Stimulated activated effector memory CD8-positive, alpha-beta T cell treated with anti-CD3 and anti-CD28 coated beads, Interleukin-12 subunit alpha, Interleukin-12 subunit beta, amount 100 ng/mL, for 72 hours (primary cell): ENCODE measurements around the gene C5orf15.
"Not testable (repeated sequence)": the region's sequence is repeated elsewhere in the genome, so short reads cannot be mapped to it uniquely, and the experiment has no call there.

Experiments used
- ATAC-seq: fragments of 150-1000 bp; cut with Tn5 transposase; 2 replicates; pipeline ENCODE4 v1.10.0; 2021
- DNase-seq, 2 donors: peaks; one replicate each; pipeline ENCODE4 v3.0.0; 2021 to 2022; ENCODE audit warnings: low spot score in 2 of 2
- H3K27ac Mint-ChIP-seq: one replicate; pipeline ENCODE4 v1.8.0; 2022; ENCODE audit warnings: mild to moderate bottlenecking, mixed read lengths
- H3K36me3 Mint-ChIP-seq: one replicate; pipeline ENCODE4 v1.8.0; 2022; ENCODE audit warnings: mild to moderate bottlenecking, mixed read lengths
- H3K4me1 Mint-ChIP-seq: one replicate; pipeline ENCODE4 v1.8.0; 2022; ENCODE audit warnings: mixed read lengths
- H3K4me3 Mint-ChIP-seq: one replicate; pipeline ENCODE4 v1.8.0; 2022; ENCODE audit warnings: mild to moderate bottlenecking, mixed read lengths
- H3K9me3 Mint-ChIP-seq: one replicate; pipeline ENCODE4 v1.8.0; 2022; ENCODE audit warnings: mixed read lengths

Gene C5orf15

GRCh38 chr5:133978943-133979342 lies 10.5 kb upstream of the C5orf15 start:
- no peak for DNase-seq
- no peaks in the 10 kb centered on the region for H3K9me3 Mint-ChIP-seq
- H3K27ac Mint-ChIP-seq: no peak overlapping the region
- H3K4me3 Mint-ChIP-seq: no peak overlapping the region
- ATAC-seq: no peak
- H3K4me1 Mint-ChIP-seq: peaks cover 18% of the 10 kb centered on the region
- H3K36me3 Mint-ChIP-seq: peaks cover 100% of the 10 kb centered on the region

DNA sequence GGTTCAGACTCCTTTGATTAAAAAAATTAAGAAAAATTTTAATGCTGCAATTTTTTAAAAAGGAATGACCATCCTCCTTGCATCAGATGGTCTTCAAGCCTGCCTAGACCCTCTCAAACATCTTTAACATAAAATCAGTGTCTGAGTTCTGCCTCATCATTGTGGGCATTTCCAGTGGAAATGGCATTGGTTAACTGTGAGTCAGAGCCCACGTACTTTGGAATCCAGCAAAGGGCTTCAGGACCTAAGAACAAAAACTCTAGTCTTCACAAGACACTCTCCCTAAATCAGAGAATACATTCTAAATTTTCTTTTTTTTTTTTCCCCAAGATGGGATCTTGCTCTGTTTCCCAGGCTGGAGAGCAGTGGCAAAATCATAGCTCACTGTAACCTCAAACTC lies 9.4 kb upstream of the C5orf15 start:
- H3K27ac Mint-ChIP-seq: peak overlapping the region; percentile 86
- H3K9me3 Mint-ChIP-seq: no peaks in the 10 kb centered on the region
- H3K36me3 Mint-ChIP-seq: peaks cover 100% of the 10 kb centered on the region
- H3K4me3 Mint-ChIP-seq: no peak overlapping the region
- ATAC-seq: no peak
- DNase-seq: no peak
- peaks cover 14% of the 10 kb centered on the region for H3K4me1 Mint-ChIP-seq

GRCh38 chr5:133977161-133977787 lies 8.8 kb upstream of the C5orf15 start:
- H3K4me3 Mint-ChIP-seq: no peak overlapping the region
- peaks cover 100% of the 10 kb centered on the region for H3K36me3 Mint-ChIP-seq
- no peak for DNase-seq
- H3K4me1 Mint-ChIP-seq: peaks cover 14% of the 10 kb centered on the region
- H3K27ac Mint-ChIP-seq: peak overlapping the region; percentile 86
- H3K9me3 Mint-ChIP-seq: no peaks in the 10 kb centered on the region
- peak; percentile 52 for ATAC-seq

- not testable (repeated sequence) for DNase-seq, H3K4me3 Mint-ChIP-seq, H3K9me3 Mint-ChIP-seq
- peaks cover 14% of the 10 kb centered on the region for H3K4me1 Mint-ChIP-seq
- peaks cover 100% of the 10 kb centered on the region for H3K36me3 Mint-ChIP-seq
- peak overlapping the region; percentile 54 for H3K27ac Mint-ChIP-seq
- peak; percentile 31 for ATAC-seq
Measured at GRCh38 chr5:133975546-133975945, 7.1 kb upstream of the C5orf15 start.

DNA sequence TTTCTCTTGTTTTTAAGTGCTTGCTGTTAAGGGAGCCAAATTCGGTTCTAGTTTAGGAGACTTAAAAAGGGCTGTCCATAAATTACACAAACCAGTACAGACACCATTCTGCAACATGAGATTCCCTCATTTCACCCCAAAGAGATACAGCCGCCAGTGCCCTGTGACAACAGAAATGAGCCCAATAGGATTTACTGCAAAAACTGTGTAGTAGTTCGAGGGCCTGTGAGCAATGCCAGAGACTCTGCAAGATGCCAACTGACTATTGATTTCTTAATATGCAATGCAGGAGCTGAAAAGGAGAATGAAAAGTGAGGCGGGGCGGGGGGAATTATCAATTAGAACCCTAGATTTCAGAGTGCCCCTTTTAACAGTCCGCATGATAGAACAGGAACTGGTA lies 5.7 kb upstream of the C5orf15 start:
- ATAC-seq (no peak), DNase-seq (no peak)
- peaks cover 97% of the 10 kb centered on the region for H3K36me3 Mint-ChIP-seq
- no peak overlapping the region for H3K4me3 Mint-ChIP-seq
- H3K4me1 Mint-ChIP-seq: peaks cover 23% of the 10 kb centered on the region
- H3K9me3 Mint-ChIP-seq: no peaks in the 10 kb centered on the region
- peak overlapping the region; percentile 37 for H3K27ac Mint-ChIP-seq

DNA sequence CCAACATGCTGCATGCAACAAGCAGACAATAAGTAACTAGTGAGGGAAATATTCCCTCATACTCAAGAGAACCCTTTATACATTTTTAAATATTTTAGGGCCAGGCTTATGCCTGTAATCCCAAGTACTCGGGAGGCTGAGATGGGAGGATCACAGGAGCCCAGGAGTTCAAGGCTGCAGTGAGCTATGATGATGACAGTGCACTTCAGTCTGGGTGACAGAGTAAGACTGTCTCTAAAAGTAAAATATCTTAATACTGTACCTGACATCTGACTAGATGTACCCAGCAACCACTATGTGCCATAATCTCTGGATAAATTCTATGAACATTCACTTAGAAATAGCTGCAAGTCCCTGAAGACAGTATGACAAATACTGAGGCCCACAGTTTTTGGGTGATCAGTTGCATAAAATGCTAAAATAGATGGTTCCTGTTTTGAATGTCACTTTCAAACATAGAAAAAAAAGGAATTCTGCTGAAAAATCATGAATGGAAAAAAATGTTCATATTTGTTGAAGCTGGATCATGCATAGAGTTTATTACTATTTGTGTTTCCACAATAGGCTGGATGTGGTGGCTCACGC lies 2.0 kb upstream of the C5orf15 start:
- Mint-ChIP-seq H3K4me3 (peak overlapping the region; percentile 99), H3K4me1 (peaks cover 28% of the 10 kb centered on the region), H3K27ac (peak overlapping the region; percentile 99), H3K9me3 (no peaks in the 10 kb centered on the region), H3K36me3 (peaks cover 78% of the 10 kb centered on the region)
- no peak for ATAC-seq
- no peak for DNase-seq

GRCh38 chr5:133969654-133970324 lies 1.4 kb upstream of the C5orf15 start:
- Mint-ChIP-seq H3K4me1 (peaks cover 34% of the 10 kb centered on the region), H3K4me3 (peak overlapping the region; percentile 99), H3K27ac (peak overlapping the region; percentile 99), H3K36me3 (peaks cover 72% of the 10 kb centered on the region), H3K9me3 (no peaks in the 10 kb centered on the region)
- no peak for ATAC-seq
- no peak for DNase-seq

- H3K9me3 Mint-ChIP-seq: no peaks in the 10 kb centered on the region
- peak in 1 of 2 donors; percentile 8 for DNase-seq
Measured at GRCh38 chr5:133967698-133968203, 674 bp downstream of the C5orf15 start.

DNA sequence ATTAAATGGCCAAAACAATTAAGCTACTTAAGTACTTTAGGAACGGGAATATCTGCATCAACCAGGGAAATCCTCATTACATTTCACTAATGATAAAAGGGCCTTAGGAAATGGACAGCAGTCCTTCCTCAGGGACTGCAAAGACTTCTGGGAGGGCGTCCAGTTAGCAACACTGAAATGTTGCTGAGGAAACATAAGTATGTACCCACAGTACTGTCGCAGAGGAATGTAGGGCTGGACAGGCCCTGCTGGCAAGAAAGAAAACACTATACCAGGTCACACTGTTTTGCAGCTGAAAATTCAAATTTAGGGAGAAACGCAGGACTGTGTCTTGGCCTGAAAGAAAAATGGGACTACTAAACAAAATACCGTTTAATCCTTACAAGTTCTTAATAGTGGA lies 1.3 kb downstream of the C5orf15 start:
- Mint-ChIP-seq H3K27ac (peak overlapping the region; percentile 99), H3K36me3 (peaks cover 45% of the 10 kb centered on the region), H3K4me3 (peak overlapping the region; percentile 99), H3K9me3 (no peaks in the 10 kb centered on the region), H3K4me1 (peaks cover 58% of the 10 kb centered on the region)
- no peak for DNase-seq
- no peak for ATAC-seq

More at GRCh38 chr5:133967698-133968203, 674 bp downstream of the C5orf15 start:
- peak overlapping the region; percentile 99 for H3K4me3 Mint-ChIP-seq
- H3K27ac Mint-ChIP-seq: peak overlapping the region; percentile 99
- H3K4me1 Mint-ChIP-seq: peaks cover 52% of the 10 kb centered on the region
- ATAC-seq: peak; percentile 42
- H3K36me3 Mint-ChIP-seq: peaks cover 51% of the 10 kb centered on the region

DNA sequence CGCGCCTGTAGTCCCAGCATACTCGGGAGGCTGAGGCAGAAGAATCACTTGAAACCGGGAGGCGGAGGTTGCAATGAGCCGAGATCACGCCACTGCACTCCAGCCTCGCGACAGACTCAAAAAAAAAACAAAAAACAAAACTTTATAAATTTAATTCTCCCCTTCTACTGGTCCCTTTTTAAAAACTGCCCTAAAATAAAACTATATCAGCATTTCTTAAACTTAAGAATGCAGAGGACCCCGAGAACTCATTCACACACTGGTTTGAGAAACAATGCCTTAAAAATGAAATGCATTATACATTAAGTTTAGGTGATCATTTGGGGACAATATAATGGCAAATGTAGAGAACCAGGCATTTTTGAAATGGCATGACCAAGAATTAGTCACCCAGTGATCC lies 2.3 kb downstream of the C5orf15 start:
- DNase-seq (no peak), ATAC-seq (no peak)
- H3K9me3 Mint-ChIP-seq: no peaks in the 10 kb centered on the region
- peaks cover 60% of the 10 kb centered on the region for H3K4me1 Mint-ChIP-seq
- no peak overlapping the region for H3K4me3 Mint-ChIP-seq
- no peak overlapping the region for H3K27ac Mint-ChIP-seq
- peaks cover 35% of the 10 kb centered on the region for H3K36me3 Mint-ChIP-seq

DNA sequence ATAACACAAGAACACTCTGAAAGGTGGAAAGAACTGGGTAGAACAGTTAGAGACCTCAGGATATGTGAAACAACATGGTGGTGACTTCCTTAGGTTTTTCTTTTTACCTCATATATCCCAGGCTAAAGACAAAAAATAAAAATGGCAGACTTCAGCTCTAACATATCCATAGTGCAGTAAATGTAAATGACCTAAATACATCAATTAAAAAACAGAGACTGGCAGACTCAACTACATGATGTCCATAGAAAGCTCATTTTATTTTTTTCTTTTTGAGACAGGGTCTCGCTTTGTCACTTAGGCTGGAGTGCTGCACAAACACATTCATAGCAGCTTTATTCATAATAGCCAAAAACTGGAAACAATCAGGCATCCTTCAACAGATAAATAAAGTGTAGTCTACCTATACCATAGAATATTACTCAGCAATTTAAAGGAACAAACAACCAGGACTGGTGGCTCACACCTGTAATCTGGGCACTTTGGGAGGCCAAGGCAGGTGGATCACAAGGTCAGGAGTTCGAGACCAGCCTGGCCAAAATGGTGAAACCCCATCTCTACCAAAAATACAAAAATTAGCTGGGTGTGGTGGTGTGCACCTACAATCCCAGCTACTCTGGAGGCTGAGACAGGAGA lies 4.8 kb downstream of the C5orf15 start:
- peaks cover 31% of the 10 kb centered on the region for H3K36me3 Mint-ChIP-seq
- DNase-seq (no peak), ATAC-seq (no peak)
- peak overlapping the region; percentile 13 for H3K4me3 Mint-ChIP-seq
- H3K4me1 Mint-ChIP-seq: peaks cover 60% of the 10 kb centered on the region
- H3K9me3 Mint-ChIP-seq: no peaks in the 10 kb centered on the region
- H3K27ac Mint-ChIP-seq: peak overlapping the region; percentile 59

DNA sequence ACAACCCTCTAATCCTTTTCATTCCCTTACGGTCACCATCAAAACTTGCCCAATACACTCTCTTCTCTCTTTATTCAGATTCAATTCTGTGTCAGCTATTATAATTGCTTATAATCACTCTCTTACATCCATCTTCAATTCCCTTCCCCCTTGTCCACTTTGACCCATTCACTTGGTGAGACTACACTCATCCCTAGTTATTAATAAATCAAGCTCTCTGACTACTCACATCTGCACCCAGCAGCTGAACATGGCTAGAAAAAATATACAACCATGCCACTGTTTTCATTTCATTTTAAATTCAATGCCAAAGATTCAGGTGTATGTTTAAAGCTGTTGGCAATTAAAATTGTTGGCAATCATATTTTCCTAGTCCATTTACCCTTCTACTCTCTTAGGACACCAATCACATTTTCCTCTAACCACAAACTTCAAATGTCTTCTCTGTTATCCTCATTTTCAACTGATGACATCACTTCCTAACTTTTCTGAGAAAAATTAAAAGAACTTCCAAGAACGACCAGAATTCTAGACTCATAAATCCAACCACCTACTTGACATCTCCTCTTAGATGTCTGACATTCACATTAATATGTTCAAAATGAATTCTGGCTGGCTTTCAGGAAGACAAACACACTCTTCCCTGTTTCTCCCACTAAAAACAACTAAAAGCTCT lies 5.5 kb downstream of the C5orf15 start:
- H3K4me3 Mint-ChIP-seq: peak overlapping the region; percentile 13
- H3K36me3 Mint-ChIP-seq: peaks cover 31% of the 10 kb centered on the region
- DNase-seq: no peak
- H3K4me1 Mint-ChIP-seq: peaks cover 54% of the 10 kb centered on the region
- ATAC-seq: no peak
- H3K27ac Mint-ChIP-seq: peak overlapping the region; percentile 59
- no peaks in the 10 kb centered on the region for H3K9me3 Mint-ChIP-seq

GRCh38 chr5:133962131-133962530 lies 6.3 kb downstream of the C5orf15 start:
- no peak for DNase-seq
- no peaks in the 10 kb centered on the region for H3K9me3 Mint-ChIP-seq
- peak overlapping the region; percentile 13 for H3K4me3 Mint-ChIP-seq
- H3K27ac Mint-ChIP-seq: peak overlapping the region; percentile 59
- ATAC-seq: no peak
- H3K4me1 Mint-ChIP-seq: peaks cover 55% of the 10 kb centered on the region
- H3K36me3 Mint-ChIP-seq: peaks cover 32% of the 10 kb centered on the region

DNA sequence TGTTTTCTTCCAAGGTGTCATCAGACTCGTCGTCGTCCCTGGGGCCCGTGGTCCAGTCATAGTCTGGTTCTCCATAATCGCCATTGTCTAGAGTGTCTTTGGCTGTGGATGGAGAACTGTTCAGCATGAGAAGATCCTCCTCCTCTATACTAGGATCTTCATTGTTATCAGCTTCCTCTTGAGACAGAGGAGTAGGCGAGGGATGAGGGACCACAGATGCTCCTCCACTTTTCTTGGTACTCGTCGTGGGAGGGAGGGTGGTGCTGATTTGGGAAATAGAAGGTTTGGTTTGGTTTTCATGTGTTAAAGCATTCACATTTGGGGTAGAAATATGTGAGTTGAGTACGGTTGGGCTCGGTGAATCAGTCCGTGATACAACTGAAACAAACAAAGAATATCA lies 8.8 kb downstream of the C5orf15 start:
- DNase-seq (no peak), ATAC-seq (no peak)
- Mint-ChIP-seq H3K4me3 (no peak overlapping the region), H3K4me1 (peaks cover 44% of the 10 kb centered on the region), H3K27ac (peak overlapping the region; percentile 68), H3K9me3 (no peaks in the 10 kb centered on the region), H3K36me3 (peaks cover 57% of the 10 kb centered on the region)

- ATAC-seq (no peak), DNase-seq (no peak)
- Mint-ChIP-seq H3K27ac (peak overlapping the region; percentile 60), H3K36me3 (peaks cover 68% of the 10 kb centered on the region), H3K9me3 (no peaks in the 10 kb centered on the region), H3K4me3 (no peak overlapping the region), H3K4me1 (peaks cover 26% of the 10 kb centered on the region)
Measured at GRCh38 chr5:133957591-133957990, 10.8 kb downstream of the C5orf15 start.
